SK-N-SH (cell line): ENCODE measurements around the gene SAMD14. TPM values are rescaled to one million over a fixed set of nuclear protein-coding genes. Genes with fewer than 3 reads are reported as not detected.

Experiments
- CTCF ChIA-PET: fragments of 300-600, 350-600 bp; formaldehyde crosslinking; extraction: SDS; loops from one replicate; lab custom pipeline; 2021; lab: Yijun Ruan, JAX
- POLR2A ChIA-PET: fragments of 350-600 bp; sonication (Branson Sonifier 250); formaldehyde crosslinking; extraction: SDS; loops from one replicate; lab custom pipeline; 2020; ENCODE audit warnings: antibody characterized with exemption, inconsistent platforms; lab: Yijun Ruan, JAX
- DNase-seq: peaks from one replicate; pipeline ENCODE4 v3.0.0; 2012
- H2AFZ ChIP-seq: fragments of 200-600 bp; sonication (generic); 2 replicates; pipeline ENCODE4 v1.8.1; 2016; ENCODE audit warnings: antibody characterized with exemption, mild to moderate bottlenecking, low read depth
- H3F3A ChIP-seq: fragments of 200-600 bp; sonication (generic); replicated peaks from 2 replicates; pipeline ENCODE3; 2016; ENCODE audit warnings: antibody characterized with exemption, mild to moderate bottlenecking; ENCODE audit not compliant: insufficient read depth
- H3K27ac ChIP-seq, 2 experiments: fragments of 200-500 bp in 1 of 2; fragments of 200-600 bp in 1 of 2; sonication (Bioruptor generic) in 1 of 2; sonication (generic), shearing (Covaris generic) in 1 of 2; 2 replicates each; pipeline versions ENCODE4 v1.5.1 to v1.6.1; 2014 to 2016; ENCODE audit warnings: low read depth in 2 of 2, inconsistent platforms in 1 of 2, low read length in 1 of 2, mild to moderate bottlenecking in 1 of 2, mixed read lengths in 1 of 2
- H3K27me3 ChIP-seq: fragments of 200-600 bp; sonication (generic), shearing (Covaris generic); 2 replicates; pipeline ENCODE4 v1.6.1; 2016; ENCODE audit warnings: mixed run types; ENCODE audit not compliant: insufficient read depth
- H3K36me3 ChIP-seq, 2 experiments: fragments of 200-500 bp in 1 of 2; fragments of 200-600 bp in 1 of 2; sonication (Bioruptor generic) in 1 of 2; sonication (generic) in 1 of 2; replicated peaks in 1 of 2; 2 replicates each; pipeline versions ENCODE3 to v1.5.1; 2014 to 2016; ENCODE audit warnings: low read length in 1 of 2, mild to moderate bottlenecking in 1 of 2; ENCODE audit not compliant: insufficient read depth in 2 of 2, control insufficient read depth in 1 of 2
- H3K4me1 ChIP-seq, 2 experiments: fragments of 200-500 bp in 1 of 2; fragments of 200-600 bp in 1 of 2; sonication (Bioruptor generic) in 1 of 2; sonication (generic), shearing (Covaris generic) in 1 of 2; 2 replicates each; pipeline versions ENCODE4 v1.5.1 to v1.6.1; 2014 to 2016; ENCODE audit warnings: low read depth in 1 of 2, low read length in 1 of 2, mixed run types in 1 of 2; ENCODE audit not compliant: insufficient read depth in 2 of 2, control insufficient read depth in 1 of 2
- H3K4me2 ChIP-seq: fragments of 200-600 bp; sonication (generic), shearing (Covaris generic); 2 replicates; pipeline ENCODE4 v1.6.1; 2017; ENCODE audit warnings: mixed run types
- H3K4me3 ChIP-seq, 2 experiments: fragments of 200-500 bp in 1 of 2; fragments of 200-600 bp in 1 of 2; sonication (Bioruptor generic) in 1 of 2; sonication (generic), shearing (Covaris generic) in 1 of 2; 2 replicates each; pipeline versions ENCODE4 v1.5.1 to v1.8.1; 2014 to 2016; ENCODE audit warnings: low read depth in 2 of 2, inconsistent platforms in 1 of 2, low read length in 1 of 2, mild to moderate bottlenecking in 1 of 2, mixed read lengths in 1 of 2, moderate library complexity in 1 of 2
- H3K79me2 ChIP-seq: fragments of 200-600 bp; sonication (generic); 2 replicates; pipeline ENCODE4 v1.8.1; 2017; ENCODE audit warnings: mild to moderate bottlenecking; ENCODE audit not compliant: insufficient read depth
- H3K9ac ChIP-seq: fragments of 200-600 bp; sonication (generic); 2 replicates; pipeline ENCODE4 v1.6.1; 2017; ENCODE audit warnings: mixed run types
- H3K9me2 ChIP-seq: fragments of 200-600 bp; sonication (generic); 2 replicates; pipeline ENCODE4 v1.6.1; 2017; ENCODE audit warnings: mixed run types
- H3K9me3 ChIP-seq: fragments of 200-600 bp; sonication (generic); 2 replicates; pipeline ENCODE4 v1.6.1; 2017; ENCODE audit warnings: mixed run types, mild to moderate bottlenecking, moderate library complexity
- H4K20me1 ChIP-seq: fragments of 200-600 bp; sonication (generic); 2 replicates; pipeline ENCODE4 v1.6.1; 2017; ENCODE audit warnings: mild to moderate bottlenecking, mixed run types; ENCODE audit not compliant: insufficient read depth
- ELF1 ChIP-seq: IDR thresholded peaks from 2 replicates; pipeline ENCODE4 v1.4.0; 2012
- FOXJ3 ChIP-seq: sonication (generic); formaldehyde crosslinking; IDR thresholded peaks from 2 replicates; pipeline ENCODE4 v1.5.1; 2020; ENCODE audit warnings: mild to moderate bottlenecking, missing genetic modification reagents
- IRF3 ChIP-seq: fragments of 150-350 bp; IDR thresholded peaks from 2 replicates; pipeline ENCODE4 v1.6.1; 2016; ENCODE audit warnings: mild to moderate bottlenecking, low read depth, low read length
- MEF2A ChIP-seq: IDR thresholded peaks from 2 replicates; pipeline ENCODE4 v1.4.0; 2012; ENCODE audit warnings: low read depth, borderline replicate concordance
- MXI1 ChIP-seq: IDR thresholded peaks from 2 replicates; pipeline ENCODE4 v1.6.1; 2012; ENCODE audit warnings: mild to moderate bottlenecking, low read depth, low read length, improper control_type of control experiment
- RAD21 ChIP-seq: IDR thresholded peaks from 2 replicates; pipeline ENCODE4 v1.6.1; 2012; ENCODE audit warnings: mild to moderate bottlenecking, low read length
- REST ChIP-seq: IDR thresholded peaks from 2 replicates; pipeline ENCODE4 v1.6.1; 2012; ENCODE audit warnings: mild to moderate bottlenecking, low read depth, low read length, moderate library complexity
- RXRA ChIP-seq: IDR thresholded peaks from 2 replicates; pipeline ENCODE4 v1.4.0; 2012; ENCODE audit warnings: low read depth, mild to moderate bottlenecking, borderline replicate concordance
- SIN3A ChIP-seq: IDR thresholded peaks from 2 replicates; pipeline ENCODE4 v1.6.1; 2012; ENCODE audit warnings: low read depth, mild to moderate bottlenecking, low read length, moderate library complexity, borderline replicate concordance
- TAF1 ChIP-seq: IDR thresholded peaks from 2 replicates; pipeline ENCODE4 v1.6.1; 2012; ENCODE audit warnings: low read depth, mild to moderate bottlenecking, low read length, moderate library complexity, borderline replicate concordance
- WGBS: methylation state at CpG from one replicate; pipeline ENCODE4 v1.1.6; 2017; ENCODE audit warnings: low lambda C conversion rate; 5-methylcytosine and 5-hydroxymethylcytosine counted together
- polyA plus RNA-seq, 3 experiments: library from polyadenylated mRNA; depleted of rRNA; stranded (reverse); fragments of >200 nt; gene quantifications; 2 replicates each; pipeline ENCODE4 v1.2.3, GENCODE V29; 2012
- TF ChIP-seq, protein P1 (sequence below): IDR thresholded peaks from 2 replicates; pipeline ENCODE4 v1.4.0; 2012; ENCODE audit warnings: low read depth
- TF ChIP-seq, protein P2 (sequence below): fragments of 200-600 bp; sonication (generic); IDR thresholded peaks from 2 replicates; pipeline ENCODE4 v1.6.1; 2017; ENCODE audit warnings: antibody characterized with exemption, mild to moderate bottlenecking, moderate library complexity

Gene SAMD14
- polyA plus RNA-seq, 1 of the 3 experiments (the other 2 are of a cell fraction) = 3.4 TPM

- TF ChIP-seq REST = 0 out of 2 replicates have a peak, but pooled peaks have one; percentile 51
- peak; percentile 84; the same call in 1 of the 2 replicates for TF ChIP-seq SIN3A
- TF ChIP-seq IRF3 = no peak
- TF ChIP-seq TAF1 = no peak
- TF ChIP-seq RXRA = no peak
- TF ChIP-seq ELF1 = no peak
- TF ChIP-seq, protein P1, sequence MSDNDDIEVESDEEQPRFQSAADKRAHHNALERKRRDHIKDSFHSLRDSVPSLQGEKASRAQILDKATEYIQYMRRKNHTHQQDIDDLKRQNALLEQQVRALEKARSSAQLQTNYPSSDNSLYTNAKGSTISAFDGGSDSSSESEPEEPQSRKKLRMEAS = peak; percentile 63; the same call in 1 of the 2 replicates
- peak; percentile 71 for TF ChIP-seq RAD21
- TF ChIP-seq, protein P2, sequence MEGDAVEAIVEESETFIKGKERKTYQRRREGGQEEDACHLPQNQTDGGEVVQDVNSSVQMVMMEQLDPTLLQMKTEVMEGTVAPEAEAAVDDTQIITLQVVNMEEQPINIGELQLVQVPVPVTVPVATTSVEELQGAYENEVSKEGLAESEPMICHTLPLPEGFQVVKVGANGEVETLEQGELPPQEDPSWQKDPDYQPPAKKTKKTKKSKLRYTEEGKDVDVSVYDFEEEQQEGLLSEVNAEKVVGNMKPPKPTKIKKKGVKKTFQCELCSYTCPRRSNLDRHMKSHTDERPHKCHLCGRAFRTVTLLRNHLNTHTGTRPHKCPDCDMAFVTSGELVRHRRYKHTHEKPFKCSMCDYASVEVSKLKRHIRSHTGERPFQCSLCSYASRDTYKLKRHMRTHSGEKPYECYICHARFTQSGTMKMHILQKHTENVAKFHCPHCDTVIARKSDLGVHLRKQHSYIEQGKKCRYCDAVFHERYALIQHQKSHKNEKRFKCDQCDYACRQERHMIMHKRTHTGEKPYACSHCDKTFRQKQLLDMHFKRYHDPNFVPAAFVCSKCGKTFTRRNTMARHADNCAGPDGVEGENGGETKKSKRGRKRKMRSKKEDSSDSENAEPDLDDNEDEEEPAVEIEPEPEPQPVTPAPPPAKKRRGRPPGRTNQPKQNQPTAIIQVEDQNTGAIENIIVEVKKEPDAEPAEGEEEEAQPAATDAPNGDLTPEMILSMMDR = peak; percentile 98
- TF ChIP-seq MEF2A = no peak
- peak; percentile 71 for TF ChIP-seq MXI1
Measured at GRCh38 chr17:50094243-50094752, 35.7 kb downstream of the SAMD14 start (continued).

GRCh38 chr17:50093807-50094206, 36.2 kb downstream of the SAMD14 start:
- H3K36me3 ChIP-seq = peaks cover 29 to 38% of the 10 kb centered on the region in 2 experiments
- H3K9me2 ChIP-seq = no peaks in the 10 kb centered on the region
- peaks cover under 1% of the 10 kb centered on the region; the same call in 1 of the 2 replicates for H3K79me2 ChIP-seq
- WGBS = 18% methylated on average over 3 of the region's 3 CpGs
- no peaks in the 10 kb centered on the region for H3K27me3 ChIP-seq
- CTCF ChIA-PET = interaction anchor here (0.7 to 15.0 kb wide), 76 partner anchors 9 to 315 kb away, joined by 3 to 297 read pairs (median 7); partner anchors contain the start of genes COL1A1, ITGA3, KAT7 and PPP1R9B
- peaks cover 3 to 18% of the 10 kb centered on the region in 2 experiments; a peak in 1 of 4 replicates for H3K4me1 ChIP-seq
- H3F3A ChIP-seq = peaks cover 67% of the 10 kb centered on the region
- TF ChIP-seq FOXJ3 (CRISPR knock-in tag) = no peak
- TF ChIP-seq ELF1 = 0 out of 2 replicates have a peak, but pooled peaks have one; percentile 2
- H3K4me2 ChIP-seq = peak overlapping the region; percentile 100
- H4K20me1 ChIP-seq = peaks cover 47% of the 10 kb centered on the region
- DNase-seq = no peak
- POLR2A ChIA-PET = interaction anchor here (0.9 to 2.2 kb wide), 10 partner anchors 18 to 84 kb away, joined by 3 to 16 read pairs (median 6); partner anchors contain the start of gene SAMD14
- peak overlapping the region; percentile 32; the same call in 1 of the 2 replicates for H3K9ac ChIP-seq
- H2AFZ ChIP-seq = peak overlapping the region; percentile 77; the same call in 1 of the 2 replicates
- H3K4me3 ChIP-seq = peak overlapping the region in 1 of 2 experiments; percentile 75; a peak in 1 of 4 replicates
- peak overlapping the region; percentile 64 to 77; a peak in 3 of 4 replicates for H3K27ac ChIP-seq
- no peaks in the 10 kb centered on the region for H3K9me3 ChIP-seq
